NCI-H1930 (cell line): ENCODE data around the gene RCAN3.
A peak's percentile ranks its signal among the peaks of the same experiment; 100 is the strongest.

Source experiments
- DNase-seq, 2 experiments: peaks; one replicate each; lab custom pipeline; 2025; lab: John Stamatoyannopoulos, UW

Gene RCAN3

DNA sequence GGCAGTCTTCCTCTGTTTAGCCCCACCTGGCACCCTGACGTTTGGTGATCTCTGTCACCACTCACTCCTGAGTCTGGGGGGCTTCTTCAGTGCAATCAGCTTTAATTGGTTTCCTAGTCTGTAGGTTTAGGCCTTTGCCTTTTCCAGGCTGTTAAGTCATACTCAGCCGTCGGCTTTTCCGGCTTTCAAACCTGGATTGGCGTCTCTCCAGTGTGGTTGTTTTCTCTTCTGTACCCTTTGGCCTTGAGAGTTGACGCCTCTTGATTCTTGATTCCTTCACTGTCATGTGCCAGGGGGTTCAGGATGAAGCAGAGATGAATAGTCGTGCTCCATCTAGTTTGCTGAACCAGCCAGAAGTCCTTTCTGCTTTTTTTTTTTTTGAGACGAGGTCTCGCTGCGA, 78.1 kb downstream of the RCAN3 start:
- DNase-seq: no peak

DNA sequence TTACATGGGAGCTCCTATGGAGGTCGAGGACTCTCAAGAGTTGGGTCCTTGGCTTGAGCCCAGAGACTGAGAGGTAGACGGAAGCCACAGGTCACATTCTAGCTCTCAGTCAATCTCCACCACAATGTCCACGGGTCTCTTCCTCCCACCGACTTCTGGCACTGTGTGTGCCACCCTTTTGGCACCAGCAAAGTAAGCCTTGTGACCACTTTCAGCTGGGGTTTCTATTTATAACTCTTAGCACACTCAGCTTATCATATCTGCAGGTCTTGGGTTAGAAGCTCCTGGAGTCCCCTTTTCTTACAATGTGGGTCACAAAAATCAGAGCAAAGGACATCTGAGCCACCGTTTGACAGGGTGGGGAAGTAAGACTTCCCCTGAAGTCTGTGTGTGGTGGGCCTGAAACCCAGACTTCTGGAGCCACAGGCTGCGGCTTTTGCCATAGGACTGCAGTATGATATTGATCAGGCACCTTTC, 81.6 kb downstream of the RCAN3 start:
- DNase-seq: no peak

DNA sequence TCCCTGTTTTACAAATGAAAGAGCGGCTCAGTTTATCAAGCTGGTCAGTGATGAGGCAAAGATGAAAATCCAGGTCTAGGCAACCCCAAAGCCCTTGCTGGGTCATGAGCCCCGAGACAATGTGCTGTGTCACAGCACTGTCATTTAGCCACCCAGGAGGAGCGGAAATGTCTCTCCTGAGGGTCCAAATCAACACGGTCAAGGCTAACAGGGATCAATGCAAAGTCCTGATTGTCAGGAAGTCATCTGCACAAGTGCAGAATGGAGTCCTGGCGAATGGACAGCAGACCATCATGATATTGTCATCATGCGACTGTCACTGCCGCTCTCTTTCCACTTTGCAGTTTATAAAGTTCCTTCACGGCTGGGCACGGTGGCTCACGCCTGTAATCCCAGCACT, 83.5 kb downstream of the RCAN3 start:
- DNase-seq: no peak

DNA sequence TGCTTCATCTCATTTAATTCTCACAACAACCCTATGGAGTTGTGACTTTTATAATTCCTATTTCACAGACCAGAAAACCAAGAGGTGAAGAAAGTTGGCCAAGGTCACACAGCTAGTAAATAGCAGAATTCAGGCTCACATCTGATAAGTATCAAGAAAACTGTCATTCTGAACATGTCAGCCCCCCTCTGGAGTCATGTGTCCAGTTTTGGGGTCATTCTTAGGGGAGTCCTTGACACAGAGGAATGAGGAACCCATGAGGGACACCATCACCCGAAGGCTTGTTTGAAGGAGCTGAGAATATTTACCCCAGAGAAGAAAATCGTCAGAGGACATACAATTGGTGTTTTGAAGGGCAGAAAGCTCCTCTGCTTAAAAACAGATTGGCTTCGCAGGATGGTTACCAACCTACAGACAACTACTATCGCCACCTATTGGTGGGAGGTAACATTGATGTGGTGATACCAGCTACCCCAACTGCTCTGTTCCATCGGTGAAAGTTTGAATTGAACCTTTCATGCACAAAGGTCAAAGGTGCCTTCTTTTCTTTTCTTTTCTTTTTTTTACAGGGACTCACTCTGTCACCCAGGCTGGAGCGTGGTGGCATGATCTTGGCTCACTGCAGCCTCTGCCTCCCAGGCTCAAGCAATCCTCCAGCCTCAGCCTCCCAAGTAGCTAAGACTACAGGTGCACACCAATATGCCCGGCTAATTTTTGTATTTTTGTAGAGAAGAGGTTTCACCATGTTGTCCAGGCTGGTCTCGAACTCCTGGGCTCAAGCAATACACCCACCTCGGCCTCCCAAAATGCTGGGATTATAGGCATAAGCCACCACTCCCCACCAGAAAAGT, 84.6 kb downstream of the RCAN3 start:
- peak in 1 of 2 experiments; percentile 54 for DNase-seq

DNA sequence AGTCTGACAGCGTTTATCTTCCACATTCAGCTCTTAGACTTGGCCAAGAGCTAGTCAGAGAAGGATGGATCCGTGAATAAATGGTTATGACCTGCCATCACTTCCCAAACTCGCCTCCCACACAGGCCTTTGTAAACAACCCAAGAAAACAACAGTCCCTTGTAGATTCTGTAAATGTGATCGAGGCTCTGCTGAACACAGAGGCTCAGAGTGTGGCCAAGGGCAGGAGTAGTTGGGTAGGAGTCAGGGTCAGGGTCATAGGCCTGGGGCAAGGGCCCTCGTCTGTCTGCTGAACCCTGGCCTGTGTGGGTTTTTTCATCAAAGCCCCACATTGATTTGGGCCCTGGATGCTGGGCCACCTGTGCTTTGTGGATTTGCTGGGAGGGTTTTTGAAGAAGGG, 85.9 kb downstream of the RCAN3 start:
- DNase-seq: no peak

DNA sequence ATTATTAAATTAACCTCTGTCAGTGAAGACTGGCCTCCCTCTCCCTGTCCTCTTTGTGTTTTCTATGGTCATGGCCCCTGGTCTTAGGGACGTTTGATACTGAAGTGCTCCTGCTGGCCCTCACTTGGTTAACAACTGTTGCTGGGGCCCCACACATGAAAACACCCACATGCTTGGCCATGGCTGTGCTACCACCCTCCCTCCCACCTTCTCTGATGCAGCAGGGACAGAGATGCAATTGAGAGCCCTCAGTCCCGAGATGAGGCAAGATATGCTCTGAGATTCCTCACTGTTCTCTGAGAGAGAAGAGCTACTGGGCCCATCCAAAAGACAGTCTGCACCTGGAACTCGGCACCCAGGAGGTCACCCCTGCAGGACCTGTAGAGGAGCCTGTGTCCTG, 86.6 kb downstream of the RCAN3 start:
- DNase-seq: no peak
